ENCODE data around the gene ALOX12B. TPM values are rescaled to one million over a fixed set of nuclear protein-coding genes. Genes with fewer than 3 reads are reported as not detected.
"Not testable (repeated sequence)": the region's sequence is repeated elsewhere in the genome, so short reads cannot be mapped to it uniquely, and the experiment has no call there.

Gene ALOX12B
- total and polyA plus RNA-seq, 2 donors = 0.42 to 5.0 TPM

DNA sequence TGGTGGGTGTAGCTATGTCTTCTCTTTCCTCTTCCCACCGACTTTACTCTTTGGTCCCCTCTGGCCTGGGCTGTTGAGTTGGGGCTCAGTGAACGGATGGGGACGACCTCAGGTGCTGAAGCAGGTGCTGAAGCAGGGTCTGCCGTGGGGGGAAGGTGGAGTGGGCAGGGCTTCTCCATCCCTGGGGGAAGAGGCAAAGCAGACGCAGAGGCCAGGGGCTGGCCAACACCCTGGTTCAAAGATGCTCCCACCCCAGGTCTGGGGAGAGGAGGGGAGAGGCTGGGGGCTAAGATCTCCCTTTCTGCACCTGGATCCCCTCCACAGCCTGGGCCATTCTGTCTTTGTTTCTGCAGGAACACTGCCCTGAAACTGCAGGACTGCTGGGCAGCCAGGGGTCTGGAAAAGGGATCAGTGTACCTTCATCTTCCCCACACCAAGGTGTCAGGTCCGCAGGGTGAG is 22.9 kb downstream of the ALOX12B start:
- Histone ChIP-seq H3K27ac (ENCODE audit: low read depth in 1 of 2, low read length in 1 of 2) (no peak overlapping the region), H3K27me3 (ENCODE audit: control insufficient read depth in 2 of 2, insufficient read depth in 1 of 2, low read length in 1 of 2) (peaks cover 34 to 90% of the 10 kb centered on the region in 2 donors), H3K36me3 (ENCODE audit: control insufficient read depth in 2 of 2, insufficient read depth in 2 of 2, low read length in 1 of 2) (no peaks in the 10 kb centered on the region), H3K4me3 (ENCODE audit: low read length in 2 of 2) (no peak overlapping the region), H3K4me1 (ENCODE audit: control insufficient read depth in 2 of 2, insufficient read depth in 2 of 2, low read length in 2 of 2) (no peaks in the 10 kb centered on the region), H3K9me3 (ENCODE audit: control insufficient read depth in 2 of 2, insufficient read depth in 1 of 2, low read length in 1 of 2) (no peaks in the 10 kb centered on the region)
- no peak for DNase-seq (ENCODE audit: low read depth in 6 of 9, low spot score in 9 of 9)
- WGBS = 59% methylated on average over 6 of the region's 6 CpGs

DNA sequence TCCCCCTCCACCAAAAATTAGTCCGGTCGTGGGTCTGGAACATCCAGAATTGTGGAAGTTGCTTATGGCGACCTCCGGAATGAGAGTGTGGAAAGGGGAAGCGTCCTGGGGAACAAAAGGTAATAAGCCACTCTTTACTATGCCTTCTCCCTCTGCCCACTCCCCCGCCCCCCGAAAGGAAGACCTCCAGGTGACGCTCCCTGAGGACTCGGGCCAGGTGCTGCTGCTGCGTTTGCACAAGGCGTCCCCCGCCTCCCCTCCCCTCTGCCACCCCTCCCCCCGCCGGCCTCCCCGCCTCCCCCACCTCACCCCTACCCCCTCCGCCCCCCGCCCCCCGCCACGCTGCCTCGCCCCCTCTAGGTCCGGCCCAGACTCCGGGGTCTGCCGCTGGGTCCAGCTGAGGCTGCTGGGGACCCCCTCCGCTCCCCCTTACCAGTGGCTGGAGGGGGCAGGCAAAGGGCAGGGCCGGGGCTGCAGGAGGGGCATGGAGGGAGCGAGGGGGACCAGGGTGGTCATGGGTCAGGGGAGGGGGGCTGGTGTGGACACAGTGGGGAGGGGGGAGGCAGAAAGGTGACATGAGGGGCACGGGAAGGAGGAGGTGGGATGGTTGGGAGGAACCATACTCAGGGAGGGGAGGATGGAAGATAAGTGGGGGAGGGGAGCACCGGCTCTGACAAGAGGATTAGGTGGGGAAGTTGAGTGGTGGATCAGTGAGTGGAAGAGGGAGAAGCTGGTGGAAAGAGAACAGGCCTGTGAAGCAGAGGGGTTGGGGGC is 23.6 kb downstream of the ALOX12B start:
- Histone ChIP-seq H3K9me3 (ENCODE audit: control insufficient read depth in 2 of 2, insufficient read depth in 1 of 2, low read length in 1 of 2) (no peaks in the 10 kb centered on the region), H3K27me3 (ENCODE audit: control insufficient read depth in 2 of 2, insufficient read depth in 1 of 2, low read length in 1 of 2) (peaks cover 33 to 90% of the 10 kb centered on the region in 2 donors), H3K27ac (ENCODE audit: low read depth in 1 of 2, low read length in 1 of 2) (no peak overlapping the region), H3K36me3 (ENCODE audit: control insufficient read depth in 2 of 2, insufficient read depth in 2 of 2, low read length in 1 of 2) (no peaks in the 10 kb centered on the region), H3K4me1 (ENCODE audit: control insufficient read depth in 2 of 2, insufficient read depth in 2 of 2, low read length in 2 of 2) (no peaks in the 10 kb centered on the region), H3K4me3 (ENCODE audit: low read length in 2 of 2) (no peak overlapping the region)
- no peak for DNase-seq (ENCODE audit: low read depth in 6 of 9, low spot score in 9 of 9)
- 11% methylated on average over 28 of the region's 28 CpGs for WGBS

DNA sequence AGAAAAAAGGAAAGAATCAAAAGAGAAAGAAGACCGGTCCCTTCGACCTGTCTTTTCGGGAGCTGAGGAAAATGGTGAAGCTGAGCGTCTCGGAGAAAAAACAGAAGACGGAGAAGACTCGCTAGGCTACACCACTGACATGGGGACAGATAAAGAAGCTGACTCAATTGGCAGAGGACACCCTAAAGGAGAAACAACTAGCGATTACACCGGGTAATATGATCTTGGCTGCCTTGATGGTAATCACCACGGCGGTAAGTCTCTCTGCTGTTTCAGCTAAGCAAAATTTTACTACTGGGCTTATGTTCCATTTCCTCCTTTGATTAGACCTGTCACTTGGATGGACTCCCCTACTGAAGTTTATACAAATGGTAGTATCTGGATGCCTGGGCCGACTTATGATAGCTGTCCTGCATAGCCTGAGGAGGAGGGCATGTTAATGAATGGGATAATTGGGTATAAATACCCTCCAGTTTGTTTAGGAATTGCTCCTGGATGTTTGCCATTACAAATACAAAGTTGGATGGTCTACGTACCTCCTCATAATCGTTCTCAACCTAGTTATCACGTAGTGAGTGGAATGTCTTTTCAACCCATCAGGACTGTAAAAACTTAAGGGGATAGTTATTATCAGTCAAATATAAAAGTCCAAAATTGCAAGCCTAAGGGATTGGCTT is 24.6 kb downstream of the ALOX12B start:
- no peaks in the 10 kb centered on the region for H3K4me1 ChIP-seq (ENCODE audit: control insufficient read depth in 2 of 2, insufficient read depth in 2 of 2, low read length in 2 of 2)
- no peak overlapping the region for H3K27ac ChIP-seq (ENCODE audit: low read depth in 1 of 2, low read length in 1 of 2)
- WGBS = 44% methylated on average over 15 of the region's 15 CpGs
- DNase-seq (ENCODE audit: low read depth in 6 of 9, low spot score in 9 of 9) = no peak
- no peaks in the 10 kb centered on the region for H3K36me3 ChIP-seq (ENCODE audit: control insufficient read depth in 2 of 2, insufficient read depth in 2 of 2, low read length in 1 of 2)
- peaks cover 36 to 93% of the 10 kb centered on the region in 2 donors for H3K27me3 ChIP-seq (ENCODE audit: control insufficient read depth in 2 of 2, insufficient read depth in 1 of 2, low read length in 1 of 2)
- no peak overlapping the region for H3K4me3 ChIP-seq (ENCODE audit: low read length in 2 of 2)
- H3K9me3 ChIP-seq (ENCODE audit: control insufficient read depth in 2 of 2, insufficient read depth in 1 of 2, low read length in 1 of 2) = no peaks in the 10 kb centered on the region

DNA sequence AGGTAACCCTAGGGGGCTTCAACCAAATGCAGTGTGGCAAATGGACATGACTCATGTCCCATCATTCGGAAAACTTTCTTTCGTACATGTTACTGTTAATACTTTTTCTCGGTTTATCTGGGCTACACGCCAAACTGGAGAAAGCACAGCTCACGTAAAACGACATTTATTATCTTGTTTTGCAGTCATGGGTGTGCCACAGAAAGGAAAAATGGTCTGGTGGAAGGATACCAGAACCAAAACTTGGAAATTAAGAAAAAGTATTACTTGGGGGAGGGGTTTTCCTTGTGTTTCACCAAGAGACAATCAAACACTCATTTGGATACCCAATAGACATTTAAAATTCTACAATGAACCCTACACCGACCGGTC is 25.1 kb downstream of the ALOX12B start:
- Histone ChIP-seq H3K27me3 (ENCODE audit: control insufficient read depth in 2 of 2, insufficient read depth in 1 of 2, low read length in 1 of 2) (peaks cover 38 to 92% of the 10 kb centered on the region in 2 donors), H3K27ac (ENCODE audit: low read depth in 1 of 2, low read length in 1 of 2) (peak overlapping the region in 1 of 2 donors; percentile 18), H3K4me1 (ENCODE audit: control insufficient read depth in 2 of 2, insufficient read depth in 2 of 2, low read length in 2 of 2) (no peaks in the 10 kb centered on the region), H3K9me3 (ENCODE audit: control insufficient read depth in 2 of 2, insufficient read depth in 1 of 2, low read length in 1 of 2) (no peaks in the 10 kb centered on the region), H3K4me3 (ENCODE audit: low read length in 2 of 2) (no peak overlapping the region), H3K36me3 (ENCODE audit: control insufficient read depth in 2 of 2, insufficient read depth in 2 of 2, low read length in 1 of 2) (no peaks in the 10 kb centered on the region)
- WGBS = 70% methylated on average over 8 of the region's 8 CpGs
- no peak for DNase-seq (ENCODE audit: low read depth in 6 of 9, low spot score in 9 of 9)

DNA sequence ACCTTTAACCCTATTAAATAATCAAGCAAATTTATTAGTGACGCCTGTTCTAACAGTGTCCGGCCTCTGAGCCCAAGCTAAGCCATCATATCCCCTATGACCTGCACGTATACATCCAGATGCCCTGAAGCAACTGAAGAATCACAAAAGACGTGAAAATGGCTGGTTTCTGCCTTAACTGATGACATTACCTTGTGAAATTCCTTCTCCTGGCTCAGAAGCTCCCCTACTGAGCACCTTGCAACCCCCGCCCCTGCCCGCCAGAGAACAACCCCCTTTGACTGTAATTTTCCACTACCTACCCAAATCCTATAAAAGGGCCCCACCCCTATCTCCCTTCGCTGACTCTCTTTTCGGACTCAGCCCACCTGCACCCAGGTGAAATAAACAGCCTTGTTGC is 25.7 kb downstream of the ALOX12B start:
- not testable (repeated sequence) for H3K4me3 ChIP-seq (ENCODE audit: low read length in 2 of 2); H3K27ac ChIP-seq (ENCODE audit: low read depth in 1 of 2, low read length in 1 of 2); DNase-seq (ENCODE audit: low read depth in 6 of 9, low spot score in 9 of 9); H3K9me3 ChIP-seq (ENCODE audit: control insufficient read depth in 2 of 2, insufficient read depth in 1 of 2, low read length in 1 of 2); H3K36me3 ChIP-seq (ENCODE audit: control insufficient read depth in 2 of 2, insufficient read depth in 2 of 2, low read length in 1 of 2); H3K4me1 ChIP-seq (ENCODE audit: control insufficient read depth in 2 of 2, insufficient read depth in 2 of 2, low read length in 2 of 2)
- 92% methylated on average over 8 of the region's 8 CpGs for WGBS
- H3K27me3 ChIP-seq (ENCODE audit: control insufficient read depth in 2 of 2, insufficient read depth in 1 of 2, low read length in 1 of 2) = peaks cover 39 to 92% of the 10 kb centered on the region in 2 donors

DNA sequence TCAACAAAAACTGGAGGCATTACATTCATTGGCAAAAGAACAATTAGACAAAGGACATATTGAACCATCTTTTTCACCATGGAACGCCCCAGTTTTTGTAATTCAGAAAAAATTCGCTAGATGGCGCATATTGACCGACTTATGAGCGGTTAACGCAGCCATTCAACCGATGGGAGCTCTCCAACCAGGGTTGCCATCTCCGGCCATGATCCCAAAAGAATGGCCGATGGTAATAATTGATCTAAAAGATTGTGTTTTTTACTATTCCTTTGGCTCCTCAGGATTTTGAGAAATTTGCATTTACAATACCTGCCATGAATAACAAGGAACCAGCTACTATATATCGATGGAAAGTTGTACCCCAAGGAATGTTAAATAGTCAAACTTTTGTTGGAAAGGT is 27.2 kb downstream of the ALOX12B start:
- H3K27me3 ChIP-seq (ENCODE audit: control insufficient read depth in 2 of 2, insufficient read depth in 1 of 2, low read length in 1 of 2) = peaks cover 36 to 90% of the 10 kb centered on the region in 2 donors
- no peaks in the 10 kb centered on the region for H3K4me1 ChIP-seq (ENCODE audit: control insufficient read depth in 2 of 2, insufficient read depth in 2 of 2, low read length in 2 of 2)
- H3K36me3 ChIP-seq (ENCODE audit: control insufficient read depth in 2 of 2, insufficient read depth in 2 of 2, low read length in 1 of 2) = no peaks in the 10 kb centered on the region
- H3K9me3 ChIP-seq (ENCODE audit: control insufficient read depth in 2 of 2, insufficient read depth in 1 of 2, low read length in 1 of 2) = no peaks in the 10 kb centered on the region
- WGBS = 10% methylated on average over 10 of the region's 10 CpGs
- H3K4me3 ChIP-seq (ENCODE audit: low read length in 2 of 2) = no peak overlapping the region
- peak in 8 of 9 donors; percentile 21 to 79 (median 57) for DNase-seq (ENCODE audit: low read depth in 6 of 9, low spot score in 9 of 9)
- H3K27ac ChIP-seq (ENCODE audit: low read depth in 1 of 2, low read length in 1 of 2) = no peak overlapping the region

DNA sequence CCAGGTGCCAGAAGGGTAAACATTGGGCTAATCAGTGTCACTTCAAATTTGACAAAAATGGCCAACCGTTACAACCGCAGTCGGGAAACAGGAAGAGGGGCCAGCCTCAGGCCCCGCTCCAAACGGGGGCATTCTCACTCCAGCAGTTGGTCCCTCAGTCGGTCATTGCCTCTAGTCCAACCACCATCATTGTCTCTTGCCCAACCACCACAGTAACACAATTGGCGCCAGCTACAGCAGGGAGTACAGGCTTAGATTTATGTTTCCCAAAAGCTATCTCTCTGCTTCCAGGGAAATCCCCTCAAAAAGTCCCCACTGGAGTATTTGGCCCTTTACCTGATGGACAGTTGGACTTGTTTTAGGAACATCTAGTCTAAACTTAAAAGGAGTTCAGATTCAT is 28.4 kb downstream of the ALOX12B start:
- no peaks in the 10 kb centered on the region for H3K9me3 ChIP-seq (ENCODE audit: control insufficient read depth in 2 of 2, insufficient read depth in 1 of 2, low read length in 1 of 2)
- H3K4me3 ChIP-seq (ENCODE audit: low read length in 2 of 2) = no peak overlapping the region
- H3K36me3 ChIP-seq (ENCODE audit: control insufficient read depth in 2 of 2, insufficient read depth in 2 of 2, low read length in 1 of 2) = no peaks in the 10 kb centered on the region
- WGBS = 4% methylated on average over 7 of the region's 7 CpGs
- no peak overlapping the region for H3K27ac ChIP-seq (ENCODE audit: low read depth in 1 of 2, low read length in 1 of 2)
- H3K4me1 ChIP-seq (ENCODE audit: control insufficient read depth in 2 of 2, insufficient read depth in 2 of 2, low read length in 2 of 2) = no peaks in the 10 kb centered on the region
- peak in 1 of 9 donors; percentile 18 for DNase-seq (ENCODE audit: low read depth in 6 of 9, low spot score in 9 of 9)
- H3K27me3 ChIP-seq (ENCODE audit: control insufficient read depth in 2 of 2, insufficient read depth in 1 of 2, low read length in 1 of 2) = peaks cover 33 to 79% of the 10 kb centered on the region in 2 donors

DNA sequence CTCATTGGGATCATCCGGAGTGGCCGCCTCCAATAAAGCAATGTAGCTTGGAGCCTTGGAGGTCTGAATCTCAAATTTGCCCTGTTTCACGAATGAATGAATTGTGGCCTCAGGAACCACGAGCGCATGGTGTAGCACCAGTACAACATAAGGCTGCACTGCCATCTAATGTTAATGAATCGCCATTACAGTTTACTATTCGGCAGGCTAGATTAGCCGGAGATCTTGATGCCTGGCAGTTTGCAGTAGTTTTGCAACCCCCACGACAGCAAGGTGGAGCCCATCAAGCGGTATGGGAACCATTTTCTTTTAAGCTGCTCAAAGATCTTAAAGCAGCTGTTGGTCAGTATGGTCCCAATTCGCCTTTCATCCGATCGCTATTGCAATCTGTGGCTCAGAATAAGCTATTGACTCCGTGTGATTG is 29.8 kb downstream of the ALOX12B start:
- Histone ChIP-seq H3K4me3 (ENCODE audit: low read length in 2 of 2) (no peak overlapping the region), H3K27ac (ENCODE audit: low read depth in 1 of 2, low read length in 1 of 2) (no peak overlapping the region)
- peak; percentile 29 to 70 (median 33) for DNase-seq (ENCODE audit: low read depth in 6 of 9, low spot score in 9 of 9)

DNA sequence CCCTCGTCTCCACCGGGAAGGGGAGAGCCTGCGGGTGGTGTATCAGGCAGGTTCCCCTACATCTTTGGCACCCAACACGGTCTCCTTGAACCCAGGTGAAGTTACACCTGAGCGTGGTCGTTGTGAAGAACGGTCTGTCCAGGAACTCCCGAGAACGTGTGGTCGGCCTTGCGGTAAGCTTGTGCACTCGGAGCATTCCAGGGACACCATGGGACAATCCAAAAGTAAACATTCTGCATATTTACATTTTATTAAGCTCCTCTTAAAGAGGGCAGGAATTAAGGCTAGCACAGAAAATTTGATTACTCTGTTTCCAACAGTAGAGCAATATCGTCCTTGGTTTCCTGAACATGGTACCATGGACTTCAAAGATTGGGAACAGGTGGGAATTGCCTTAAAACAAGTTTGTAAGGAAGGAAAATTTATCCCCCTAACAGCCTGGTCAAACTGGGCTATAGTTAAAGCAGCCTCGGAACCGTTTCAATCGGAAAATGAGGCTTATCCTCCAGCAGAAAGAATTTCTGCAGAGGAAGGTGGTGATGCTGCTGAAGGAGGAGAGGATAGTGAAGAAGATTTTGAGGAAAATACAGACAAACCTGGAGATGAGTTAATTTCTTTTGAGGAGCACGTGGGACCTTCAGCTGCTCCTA is 30.4 kb downstream of the ALOX12B start:
- H3K4me3 ChIP-seq (ENCODE audit: low read length in 2 of 2) = no peak overlapping the region
- 88% methylated on average over 17 of the region's 17 CpGs for WGBS
- no peaks in the 10 kb centered on the region for H3K9me3 ChIP-seq (ENCODE audit: control insufficient read depth in 2 of 2, insufficient read depth in 1 of 2, low read length in 1 of 2)
- DNase-seq (ENCODE audit: low read depth in 6 of 9, low spot score in 9 of 9) = no peak
- H3K4me1 ChIP-seq (ENCODE audit: control insufficient read depth in 2 of 2, insufficient read depth in 2 of 2, low read length in 2 of 2) = no peaks in the 10 kb centered on the region
- H3K27me3 ChIP-seq (ENCODE audit: control insufficient read depth in 2 of 2, insufficient read depth in 1 of 2, low read length in 1 of 2) = peaks cover 22 to 58% of the 10 kb centered on the region in 2 donors
- no peaks in the 10 kb centered on the region for H3K36me3 ChIP-seq (ENCODE audit: control insufficient read depth in 2 of 2, insufficient read depth in 2 of 2, low read length in 1 of 2)
- no peak overlapping the region for H3K27ac ChIP-seq (ENCODE audit: low read depth in 1 of 2, low read length in 1 of 2)

More for the DNA sequence above, 29.8 kb downstream of the ALOX12B start:
- Histone ChIP-seq H3K9me3 (ENCODE audit: control insufficient read depth in 2 of 2, insufficient read depth in 1 of 2, low read length in 1 of 2) (no peaks in the 10 kb centered on the region), H3K36me3 (ENCODE audit: control insufficient read depth in 2 of 2, insufficient read depth in 2 of 2, low read length in 1 of 2) (no peaks in the 10 kb centered on the region), H3K27me3 (ENCODE audit: control insufficient read depth in 2 of 2, insufficient read depth in 1 of 2, low read length in 1 of 2) (peaks cover 26 to 64% of the 10 kb centered on the region in 2 donors), H3K4me1 (ENCODE audit: control insufficient read depth in 2 of 2, insufficient read depth in 2 of 2, low read length in 2 of 2) (no peaks in the 10 kb centered on the region)
- WGBS = 22% methylated on average over 14 of the region's 14 CpGs

Data from thymus (tissue), 11 donors.